Endothelial cell of umbilical vein (primary cell): ENCODE measurements around the gene GALNT12. TPM values are rescaled to one million over a fixed set of nuclear protein-coding genes. Genes with fewer than 3 reads are reported as not detected.

Source experiments
- BruUV-seq: library from RNA; stranded (reverse); fragments of 400-500 nt; replicated peaks from 2 replicates; lab custom pipeline; 2021; lab: Mats Ljungman, UMichigan
- CTCF ChIA-PET: fragments of 300-600, 350-600 bp; sonication (Branson Sonifier 250); formaldehyde crosslinking; loops from one replicate; lab custom pipeline; 2021; ENCODE audit warnings: antibody characterized with exemption, inconsistent platforms; lab: Charles Lee
- POLR2A ChIA-PET: fragments of 300-600, 350-600 bp; sonication (Branson Sonifier 250); formaldehyde crosslinking; loops from one replicate; lab custom pipeline; 2021; ENCODE audit warnings: antibody characterized with exemption, inconsistent platforms; lab: Charles Lee
- DNase-seq: peaks from one replicate; pipeline ENCODE4 v3.0.0-alpha.2; 2011; ENCODE audit warnings: low read depth, low spot score
- FAIRE-seq: peaks from 2 replicates; lab custom pipeline; 2011; peaks lifted over from hg19 to GRCh38; lab: Jason Lieb, UNC
- H2AFZ ChIP-seq: 2 replicates; pipeline ENCODE4 v1.6.0; 2012; ENCODE audit warnings: low read depth, low read length, control low read depth, inconsistent platforms
- H3K27ac ChIP-seq: 2 replicates; pipeline ENCODE4 v1.5.1; 2011; ENCODE audit warnings: low read depth, mild to moderate bottlenecking, control low read depth, low read length, moderate library complexity; ENCODE audit not compliant: insufficient read depth
- H3K27me3 ChIP-seq, 2 experiments: 2 replicates each; pipeline versions ENCODE4 v1.6.0 to v1.6.1; 2011; ENCODE audit warnings: low read length in 2 of 2, mixed read lengths in 1 of 2; ENCODE audit not compliant: control insufficient read depth in 2 of 2, insufficient read depth in 2 of 2
- H3K36me3 ChIP-seq, 2 experiments: 2 replicates in 1 of 2; 3 replicates in 1 of 2; pipeline ENCODE4 v1.5.1; 2011; ENCODE audit warnings: low read length in 2 of 2, mild to moderate bottlenecking in 1 of 2, moderate library complexity in 1 of 2; ENCODE audit not compliant: control insufficient read depth in 2 of 2, insufficient read depth in 2 of 2; ENCODE audit errors: extremely low read depth in 1 of 2
- H3K4me1 ChIP-seq: 3 replicates; pipeline ENCODE4 v1.5.1; 2011; ENCODE audit warnings: mild to moderate bottlenecking, low read length; ENCODE audit not compliant: control insufficient read depth, insufficient read depth; ENCODE audit errors: extremely low read depth
- H3K4me2 ChIP-seq: 2 replicates; pipeline ENCODE4 v1.6.1; 2011; ENCODE audit warnings: low read length, control low read depth, mixed read lengths; ENCODE audit not compliant: insufficient read depth
- H3K4me3 ChIP-seq, 3 experiments: fragments of 200-600 bp in 1 of 3; sonication (generic), shearing (Covaris generic) in 1 of 3; replicated peaks in 1 of 3; 2 replicates each; pipeline ENCODE4 v1.5.1; 2011 to 2016; ENCODE audit warnings: control low read depth in 3 of 3, low read length in 3 of 3, mild to moderate bottlenecking in 2 of 3, inconsistent platforms in 1 of 3, low read depth in 1 of 3, moderate library complexity in 1 of 3; ENCODE audit not compliant: insufficient read depth in 1 of 3
- H3K79me2 ChIP-seq: 2 replicates; pipeline ENCODE4 v1.6.0; 2012; ENCODE audit warnings: low read length, inconsistent platforms; ENCODE audit not compliant: control insufficient read depth, insufficient read depth
- H3K9ac ChIP-seq: replicated peaks from 2 replicates; pipeline ENCODE3; 2011; ENCODE audit warnings: low read length, control low read depth; ENCODE audit not compliant: insufficient read depth; ENCODE audit errors: extremely low read depth
- H3K9me1 ChIP-seq: replicated peaks from 3 replicates; pipeline ENCODE4 v1.6.0; 2011; ENCODE audit warnings: mild to moderate bottlenecking, low read length; ENCODE audit not compliant: control insufficient read depth, insufficient read depth; ENCODE audit errors: extremely low read depth
- H3K9me3 ChIP-seq: replicated peaks from 2 replicates; pipeline ENCODE4 v1.5.1; 2012; ENCODE audit warnings: low read length, inconsistent platforms; ENCODE audit not compliant: control insufficient read depth, insufficient read depth
- H4K20me1 ChIP-seq: replicated peaks from 2 replicates; pipeline ENCODE3; 2011; ENCODE audit warnings: mild to moderate bottlenecking, low read length; ENCODE audit not compliant: control insufficient read depth, insufficient read depth; ENCODE audit errors: extremely low read depth
- FOS ChIP-seq: IDR thresholded peaks from 2 replicates; pipeline ENCODE4 v1.6.1; 2011; ENCODE audit warnings: mild to moderate bottlenecking, low read length, moderate library complexity, borderline replicate concordance; ENCODE audit not compliant: insufficient read depth
- JUN ChIP-seq: IDR thresholded peaks from 2 replicates; pipeline ENCODE4 v1.6.1; 2011; ENCODE audit warnings: borderline replicate concordance, low read depth; ENCODE audit not compliant: insufficient read length, insufficient read depth
- MAX ChIP-seq: IDR thresholded peaks from 2 replicates; pipeline ENCODE4 v1.6.1; 2011; ENCODE audit not compliant: insufficient read depth, insufficient read length
- MYC ChIP-seq: IDR thresholded peaks from one replicate; pipeline ENCODE4 v1.6.1; 2011; ENCODE audit warnings: mild to moderate bottlenecking, low read depth, low read length
- dilution Hi-C: fragments of 300-500 bp; cut with MboI; formaldehyde crosslinking; loops from one replicate; pipeline ENCODE4 v1.15.0; 2019; ENCODE audit warnings: low sequenced_read_pairs; ENCODE audit not compliant: extremely low pct_ligation_motif_present
- intact Hi-C: fragments of 100-400 bp; cut with micrococcal nuclease; formaldehyde crosslinking; loops from one replicate; pipeline ENCODE4 v1.10.0; 2022
- polyA plus RNA-seq, 4 experiments: library from polyadenylated mRNA; depleted of rRNA in 3 of 4; stranded (reverse) in 3 of 4; unstranded in 1 of 4; fragments of >200 nt; gene quantifications; 2 replicates each; pipeline versions ENCODE4 v1.2.1 to v1.2.3, GENCODE V29; 2011 to 2012; ENCODE audit warnings: missing spikeins in 1 of 4
- total RNA-seq: library from RNA; stranded (reverse); gene quantifications from 2 replicates; pipeline ENCODE4 v1.2.3, GENCODE V29; 2021
- TF ChIP-seq, protein P1 (sequence below), 2 donors: IDR thresholded peaks; 1 replicate in 1 of 2; 2 replicates in 1 of 2; pipeline ENCODE4 v1.5.1; 2011; ENCODE audit warnings: low read length in 2 of 2, mild to moderate bottlenecking in 2 of 2, moderate library complexity in 2 of 2, control low read depth in 1 of 2, inconsistent platforms in 1 of 2, low read depth in 1 of 2; ENCODE audit not compliant: insufficient read depth in 1 of 2; ENCODE audit errors: extremely low read depth in 1 of 2

The GALNT12 gene
- total and polyA plus RNA-seq, 2 donors (not counting 3 experiments of a cell fraction or from before 2014, with no cell fraction given): 0.26 to 0.44 TPM

GRCh38 chr9:98867103-98867428 lies 59.6 kb downstream of the GALNT12 start:
- no peak for TF ChIP-seq JUN
- TF ChIP-seq MYC: no peak
- no peak for TF ChIP-seq MAX
- TF ChIP-seq FOS: no peak
- TF ChIP-seq, protein P1, sequence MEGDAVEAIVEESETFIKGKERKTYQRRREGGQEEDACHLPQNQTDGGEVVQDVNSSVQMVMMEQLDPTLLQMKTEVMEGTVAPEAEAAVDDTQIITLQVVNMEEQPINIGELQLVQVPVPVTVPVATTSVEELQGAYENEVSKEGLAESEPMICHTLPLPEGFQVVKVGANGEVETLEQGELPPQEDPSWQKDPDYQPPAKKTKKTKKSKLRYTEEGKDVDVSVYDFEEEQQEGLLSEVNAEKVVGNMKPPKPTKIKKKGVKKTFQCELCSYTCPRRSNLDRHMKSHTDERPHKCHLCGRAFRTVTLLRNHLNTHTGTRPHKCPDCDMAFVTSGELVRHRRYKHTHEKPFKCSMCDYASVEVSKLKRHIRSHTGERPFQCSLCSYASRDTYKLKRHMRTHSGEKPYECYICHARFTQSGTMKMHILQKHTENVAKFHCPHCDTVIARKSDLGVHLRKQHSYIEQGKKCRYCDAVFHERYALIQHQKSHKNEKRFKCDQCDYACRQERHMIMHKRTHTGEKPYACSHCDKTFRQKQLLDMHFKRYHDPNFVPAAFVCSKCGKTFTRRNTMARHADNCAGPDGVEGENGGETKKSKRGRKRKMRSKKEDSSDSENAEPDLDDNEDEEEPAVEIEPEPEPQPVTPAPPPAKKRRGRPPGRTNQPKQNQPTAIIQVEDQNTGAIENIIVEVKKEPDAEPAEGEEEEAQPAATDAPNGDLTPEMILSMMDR (IDR thresholded peaks at IDR 0.05; ENCODE audit: extremely low read depth in 1 of 2, insufficient read depth in 1 of 2, low read depth in 1 of 2, low read length in 2 of 2): no peak
- Histone ChIP-seq H3K9me3 (no peaks in the 10 kb centered on the region), H3K4me3 (no peak overlapping the region), H3K4me1 (peaks cover 2% of the 10 kb centered on the region), H3K36me3 (no peaks in the 10 kb centered on the region), H4K20me1 (no peaks in the 10 kb centered on the region), H3K79me2 (no peaks in the 10 kb centered on the region), H3K27ac (no peak overlapping the region), H3K9me1 (no peaks in the 10 kb centered on the region), H3K9ac (no peak overlapping the region), H3K4me2 (no peak overlapping the region), H2AFZ (no peak overlapping the region), H3K27me3 (peaks cover 2 to 4% of the 10 kb centered on the region in 2 experiments)
- ChIA-PET POLR2A (no interaction called here), CTCF (interaction anchor here (1.2 to 1.5 kb wide), 3 partner anchors 19 to 132 kb away, joined by 3 to 6 read pairs (median 4); no protein-coding TSS in a partner anchor)
- dilution Hi-C loops: no loop called here
- intact Hi-C loops: no loop called here
- FAIRE-seq: no peak
- BruUV-seq: no TSS peak
- DNase-seq: no peak
